Activated naive CD4-positive, alpha-beta T cell treated with Interleukin-2 at 50 U/mL for 16 hours (primary cell): ENCODE results near the gene CRYL1.

Experiments used
- DNase-seq: peaks from one replicate; pipeline ENCODE4 v3.0.0-alpha.2; 2020

Gene CRYL1

DNA sequence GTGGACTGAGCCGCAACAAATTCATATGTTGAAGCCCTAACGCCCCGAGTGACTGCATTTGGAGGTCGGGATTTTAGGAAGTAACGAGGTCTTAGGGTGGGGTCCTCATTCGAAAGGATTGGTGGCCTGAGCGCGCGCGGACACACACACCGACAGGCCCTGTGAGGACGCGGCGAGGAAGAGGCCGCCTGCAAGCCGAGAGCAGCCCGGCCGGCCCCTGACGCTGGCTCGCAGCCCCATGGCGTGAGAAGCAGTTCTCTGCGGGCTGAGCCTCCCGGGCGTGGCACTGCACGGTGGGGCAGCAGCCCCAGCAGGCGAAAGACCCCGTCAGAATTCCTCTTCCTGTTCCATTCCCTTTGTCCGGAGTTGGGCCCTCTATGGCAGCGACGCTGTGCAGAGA lies 131.2 kb downstream of the CRYL1 start:
- DNase-seq: no peak

DNA sequence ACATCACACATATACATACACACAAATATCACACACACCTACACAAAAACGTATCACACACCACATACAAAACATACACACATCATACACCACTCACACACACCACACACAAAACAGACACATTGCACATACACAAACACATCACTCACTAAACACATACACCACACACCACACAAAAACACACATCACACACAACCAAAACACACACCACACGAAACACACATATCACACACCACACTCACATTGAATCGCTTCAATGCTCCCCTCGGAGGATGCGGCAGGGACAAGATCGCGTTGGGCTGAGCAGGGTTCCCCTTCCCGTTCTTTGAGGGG lies 131.5 kb downstream of the CRYL1 start:
- no peak for DNase-seq

DNA sequence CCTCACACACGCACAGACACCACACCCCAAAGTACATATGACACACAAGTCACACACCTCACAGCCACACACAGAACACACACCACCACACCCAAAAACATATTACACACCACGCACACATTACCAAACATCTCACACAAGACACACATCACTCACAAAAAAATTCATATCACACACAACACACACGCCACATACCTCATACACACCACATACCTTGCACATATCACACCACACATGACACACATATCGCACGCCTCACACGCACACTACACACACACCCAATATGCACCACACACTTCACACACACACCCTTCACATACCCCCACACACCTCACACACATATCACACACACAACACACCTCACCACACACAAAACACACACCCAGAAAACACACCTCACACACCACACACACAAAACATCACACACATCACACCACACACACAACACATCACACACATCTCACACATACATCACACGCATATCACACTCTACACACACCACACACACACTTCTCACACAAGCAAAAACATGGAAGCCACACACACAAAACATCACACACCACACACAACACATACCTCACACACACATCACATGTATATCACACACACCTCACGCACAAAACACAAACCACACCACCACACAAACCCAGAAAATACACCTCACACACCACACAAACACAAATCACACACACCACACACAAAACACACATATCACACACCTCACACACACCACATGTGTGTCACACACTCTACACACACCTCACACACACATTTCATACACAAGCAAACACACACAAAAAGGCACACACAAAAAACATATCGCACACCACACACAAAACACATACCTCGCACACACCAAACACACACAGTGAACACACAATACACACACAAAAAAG lies 132.1 kb downstream of the CRYL1 start:
- no peak for DNase-seq

DNA sequence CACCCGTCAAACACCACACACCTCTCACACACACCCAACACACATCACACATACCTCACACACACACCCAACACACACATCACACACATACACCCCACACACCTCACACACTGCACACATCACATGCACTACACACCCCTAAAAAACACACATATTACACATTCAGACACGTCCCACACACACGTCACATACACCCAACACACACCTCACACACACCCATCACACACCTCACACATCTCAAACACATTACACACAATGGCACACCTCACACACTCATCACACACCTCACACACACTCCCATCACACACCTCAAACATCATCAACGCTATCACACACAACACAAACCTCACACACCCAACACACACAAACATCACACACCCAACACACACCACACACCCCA lies 133.1 kb downstream of the CRYL1 start:
- DNase-seq: no peak

DNA sequence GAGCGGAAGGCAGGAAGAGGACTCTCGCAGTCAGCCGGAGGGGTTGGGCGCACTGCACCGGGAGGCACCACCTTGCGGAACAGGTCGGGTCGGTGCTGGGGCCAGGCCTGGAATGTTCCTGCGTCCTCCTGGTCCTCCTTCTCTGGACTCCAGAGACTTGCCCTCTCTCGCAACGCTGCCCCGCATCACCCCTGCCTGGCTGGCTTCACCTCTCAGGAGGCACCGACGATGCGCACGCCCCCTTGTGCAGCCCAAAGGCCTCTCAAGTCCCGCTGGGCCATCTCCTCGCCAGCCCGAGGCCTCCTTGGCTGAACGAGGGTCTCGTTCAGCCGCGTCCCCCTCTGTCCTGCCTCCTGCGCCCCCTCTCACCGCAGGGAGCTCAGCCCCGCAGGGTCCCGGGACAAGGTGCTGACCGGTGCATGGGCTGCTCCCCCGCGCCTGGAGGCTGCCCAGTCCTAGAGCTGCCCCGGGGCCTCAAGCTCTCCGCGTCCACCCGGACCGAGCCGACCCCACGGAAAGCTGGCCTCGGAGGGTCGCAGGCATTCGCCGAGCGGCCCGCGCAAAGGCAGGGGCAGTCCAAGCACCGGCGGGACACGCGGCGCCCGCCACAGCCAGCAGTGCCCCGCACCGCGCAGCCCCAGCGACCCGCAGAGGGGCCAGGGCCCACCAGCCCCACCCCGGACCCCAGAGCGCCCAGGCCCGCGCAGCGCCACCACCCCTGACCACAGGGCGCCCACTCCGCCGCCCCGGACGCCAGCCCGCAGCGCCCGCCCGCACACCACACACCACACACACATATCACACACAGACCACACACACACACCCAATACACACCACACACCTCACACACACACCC lies 133.8 kb downstream of the CRYL1 start:
- DNase-seq: no peak

DNA sequence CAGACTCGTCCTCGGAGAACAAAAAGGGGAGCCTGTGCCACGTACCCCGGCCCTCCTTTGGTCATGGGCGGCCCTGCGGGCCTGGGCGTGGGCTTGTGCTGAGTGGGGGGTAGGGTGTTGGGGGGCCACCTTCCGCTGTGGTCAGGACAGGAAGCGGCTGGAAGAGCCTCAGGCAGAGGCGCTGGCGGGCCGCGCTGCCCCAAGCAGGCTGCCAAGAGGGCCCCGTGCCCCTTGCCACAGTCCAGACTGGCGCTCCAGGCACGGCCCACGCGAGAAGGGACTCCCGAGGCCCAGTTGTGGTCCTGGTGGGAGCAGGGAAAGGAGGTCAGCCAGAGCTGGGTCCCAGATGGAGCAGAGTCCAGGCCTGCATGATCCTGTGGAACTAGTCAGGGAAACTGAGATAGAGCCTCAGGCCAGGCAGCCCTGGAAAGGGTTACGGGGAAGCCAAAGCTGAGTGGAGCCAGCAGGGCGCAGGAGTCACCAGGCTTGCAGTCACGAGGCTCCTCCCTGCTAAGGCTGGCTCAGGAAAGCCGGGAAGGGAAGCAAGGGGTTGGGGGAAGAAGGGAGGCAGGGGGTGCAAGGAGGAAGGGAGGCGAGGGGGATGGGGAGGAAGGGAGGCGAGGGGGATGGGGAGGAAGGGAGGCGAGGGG lies 135.0 kb downstream of the CRYL1 start:
- no peak for DNase-seq

DNA sequence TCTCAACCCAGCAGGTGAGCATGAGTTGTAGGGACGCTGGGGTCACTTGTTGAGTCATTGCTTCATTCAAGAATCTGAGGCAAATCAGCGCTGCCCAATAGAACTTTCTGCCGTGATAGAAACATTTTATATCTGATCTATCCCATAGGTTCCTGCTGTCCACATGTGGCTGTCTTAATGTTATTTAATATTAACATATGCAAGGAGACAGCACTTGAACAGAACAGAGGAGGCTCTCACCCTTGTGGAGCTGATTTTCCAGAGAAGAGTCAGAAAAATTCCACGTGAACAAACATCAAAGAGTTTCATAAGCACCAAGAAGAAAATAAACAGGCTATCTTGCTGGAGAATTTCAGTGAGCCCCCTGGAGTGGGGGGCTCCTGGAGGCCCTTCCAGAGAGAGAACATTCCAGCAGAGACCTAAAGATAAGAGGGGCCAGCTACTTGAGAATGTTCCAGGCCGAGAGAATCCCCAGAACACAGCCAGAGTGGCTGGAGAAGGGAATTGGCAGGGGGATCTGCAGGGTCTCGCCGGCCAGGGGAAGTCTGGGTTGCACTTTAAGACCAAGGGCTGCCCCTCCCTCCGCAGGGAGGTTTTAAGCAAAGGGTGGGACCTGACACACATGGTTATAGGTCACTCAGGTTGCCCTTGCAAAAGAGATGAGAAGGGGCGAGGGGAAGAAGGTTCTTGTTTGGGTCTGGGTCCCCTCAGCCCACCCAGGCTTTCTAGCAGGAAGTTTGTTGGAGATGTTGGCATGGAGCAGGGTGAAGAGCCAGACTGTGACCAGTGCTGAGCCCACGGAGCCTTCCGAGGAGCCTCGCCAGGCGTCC lies 135.7 kb downstream of the CRYL1 start:
- DNase-seq: no peak

DNA sequence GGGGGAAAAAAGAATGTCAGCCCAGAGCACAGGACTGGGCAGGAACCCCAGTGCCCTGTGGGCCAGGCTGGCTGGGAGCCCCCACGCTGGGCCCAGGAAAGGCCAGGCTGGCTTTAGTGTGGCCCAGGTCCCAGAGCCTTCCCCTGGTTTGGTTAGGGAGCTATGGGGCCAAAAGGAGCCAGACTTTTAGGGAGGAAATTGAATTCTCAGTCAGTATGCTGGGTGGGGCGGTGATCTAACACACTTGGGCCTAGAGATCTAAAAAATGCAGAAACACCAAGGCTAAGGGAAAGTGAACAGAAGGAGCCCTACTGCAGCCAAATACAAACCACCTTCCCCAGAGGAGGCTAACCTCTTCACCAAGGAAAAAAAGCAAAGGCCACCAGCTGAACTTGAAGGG lies 137.5 kb downstream of the CRYL1 start:
- DNase-seq: no peak

DNA sequence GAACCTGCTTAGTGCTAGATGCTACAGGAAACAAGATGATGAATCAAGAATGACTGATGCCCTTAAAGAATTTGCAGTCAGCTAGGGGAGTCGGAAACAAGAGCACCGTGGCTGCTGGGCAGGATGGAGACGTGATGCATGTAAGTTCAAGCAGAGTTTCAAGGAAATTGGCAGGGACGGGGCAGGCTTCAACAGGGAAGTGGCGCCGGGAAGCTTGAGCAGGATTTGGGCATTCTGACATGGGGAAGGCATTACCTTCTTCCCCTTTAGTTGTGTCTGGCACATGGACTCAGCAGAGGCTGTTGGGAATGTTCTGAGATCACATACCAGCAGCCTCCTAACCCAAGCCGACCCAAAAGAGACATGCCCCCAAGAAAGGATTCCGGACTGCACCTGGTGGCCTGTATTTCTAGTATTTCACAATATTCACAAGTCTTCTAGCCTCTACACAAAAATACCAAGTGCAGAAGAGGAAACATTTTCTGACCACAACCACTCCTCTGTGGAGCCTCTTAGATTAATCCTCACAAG lies 138.2 kb downstream of the CRYL1 start:
- no peak for DNase-seq

DNA sequence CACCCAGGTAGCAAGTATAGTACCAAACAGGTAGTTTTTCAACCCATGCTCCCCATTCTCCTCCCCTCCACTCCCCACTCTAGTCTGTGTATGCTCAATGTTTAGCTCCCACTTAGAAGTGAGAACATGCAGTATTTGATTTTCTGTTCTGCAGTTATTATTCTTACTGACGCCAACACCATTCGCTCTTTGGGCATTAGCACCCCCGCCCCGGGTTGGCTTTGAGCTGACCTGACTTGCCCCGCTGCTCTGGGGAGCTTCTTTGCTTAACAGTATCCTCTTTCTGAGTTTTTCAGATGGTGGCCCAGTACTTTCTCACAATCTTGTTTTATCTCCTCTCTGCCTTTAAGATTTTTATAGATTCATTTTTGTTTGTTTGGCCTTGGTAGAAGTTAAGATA lies 138.7 kb downstream of the CRYL1 start:
- DNase-seq: no peak

DNA sequence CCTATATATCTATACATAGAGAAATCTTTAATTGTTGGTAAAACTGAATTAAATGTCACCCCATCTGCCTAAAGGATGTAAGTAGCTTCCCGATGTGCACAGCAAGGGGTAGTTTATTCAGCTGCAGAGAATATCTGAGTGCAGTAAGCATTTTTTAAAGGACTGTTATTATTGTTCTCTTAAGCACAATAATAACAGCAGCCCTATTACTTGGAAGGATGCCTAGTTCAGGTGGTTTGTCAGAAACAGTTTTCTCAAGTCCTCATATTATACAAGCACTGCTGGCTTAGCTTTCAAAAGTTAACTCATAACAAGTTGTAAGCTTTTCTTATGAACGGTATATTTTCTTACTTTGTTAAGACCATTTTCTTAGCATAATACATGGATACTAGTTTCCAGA lies 142.6 kb downstream of the CRYL1 start:
- no peak for DNase-seq

DNA sequence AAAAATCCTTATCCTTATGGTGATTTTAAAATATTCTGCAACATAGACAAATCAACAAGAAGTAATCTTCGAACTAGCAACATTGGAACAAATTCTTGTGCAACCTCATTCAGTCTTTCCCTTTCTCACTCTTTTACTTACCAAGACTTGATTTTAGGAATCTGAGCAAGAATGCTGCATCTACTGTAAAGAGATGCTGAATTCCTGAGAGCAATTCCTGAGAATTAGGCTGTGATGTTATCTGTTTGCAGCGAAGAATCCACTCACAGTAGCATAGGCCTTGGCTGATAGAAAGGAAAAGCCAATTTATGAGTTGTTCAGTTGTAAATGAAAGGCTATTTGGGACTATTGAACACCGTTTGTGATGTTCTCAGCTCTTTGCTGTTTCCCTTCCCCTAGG lies 144.3 kb downstream of the CRYL1 start:
- DNase-seq: no peak

DNA sequence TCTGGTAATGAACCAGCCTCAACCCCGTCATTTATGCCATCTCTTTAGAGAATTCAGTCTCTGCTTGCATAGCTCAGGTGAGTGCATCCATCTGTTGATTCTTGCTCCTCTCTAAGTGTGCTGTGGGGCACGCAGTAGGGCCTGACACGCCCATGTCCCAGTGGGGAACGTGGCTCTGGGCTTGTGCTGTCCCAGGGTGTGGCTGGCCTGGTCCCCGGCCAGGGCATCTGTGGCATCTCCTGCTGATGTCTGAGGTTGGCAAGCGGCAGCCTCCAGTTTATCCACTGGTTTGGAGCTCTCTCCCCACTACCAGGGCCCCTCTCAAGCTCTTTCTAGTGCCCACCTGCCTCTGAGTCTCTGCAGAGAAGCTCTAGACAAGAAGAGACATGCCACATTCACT lies 146.9 kb downstream of the CRYL1 start:
- DNase-seq: no peak

DNA sequence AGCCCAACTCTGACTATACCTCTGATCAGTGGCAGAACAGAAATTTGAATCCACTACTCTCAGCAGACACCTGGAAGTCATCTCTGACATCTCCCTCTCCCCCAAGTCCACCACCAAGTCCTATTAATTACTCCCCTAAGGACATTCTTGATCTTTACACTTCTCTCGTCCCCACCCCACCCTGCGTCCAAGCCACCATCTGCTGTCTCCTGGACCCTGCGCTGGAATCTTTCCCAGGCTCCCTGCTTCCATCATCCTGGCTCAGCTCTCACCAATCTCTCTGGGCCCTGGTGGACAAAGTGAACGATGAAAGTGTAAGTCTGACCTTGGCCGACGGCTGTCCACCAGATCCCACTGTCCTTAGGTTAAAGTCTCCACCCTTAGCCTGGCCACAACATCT lies 147.9 kb downstream of the CRYL1 start:
- DNase-seq: no peak

DNA sequence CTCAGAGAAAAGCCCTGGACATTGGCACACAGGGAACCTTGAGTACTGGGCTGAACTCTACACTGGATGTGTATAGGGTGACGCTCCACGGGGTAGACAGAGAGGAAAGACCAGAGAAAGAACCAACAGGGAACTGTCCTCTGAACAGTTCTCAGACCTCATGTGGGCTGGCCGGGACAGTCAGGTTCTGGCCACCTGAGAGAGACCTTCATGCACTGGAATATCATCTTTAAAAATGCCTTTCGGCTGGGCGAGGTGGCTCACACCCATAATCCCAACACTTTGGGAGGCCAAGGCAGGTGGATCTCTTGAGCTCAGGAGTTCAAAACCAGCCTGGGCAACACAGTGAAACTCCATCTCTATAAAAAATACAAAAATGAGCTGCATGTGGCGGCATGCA lies 149.8 kb downstream of the CRYL1 start:
- DNase-seq: no peak

DNA sequence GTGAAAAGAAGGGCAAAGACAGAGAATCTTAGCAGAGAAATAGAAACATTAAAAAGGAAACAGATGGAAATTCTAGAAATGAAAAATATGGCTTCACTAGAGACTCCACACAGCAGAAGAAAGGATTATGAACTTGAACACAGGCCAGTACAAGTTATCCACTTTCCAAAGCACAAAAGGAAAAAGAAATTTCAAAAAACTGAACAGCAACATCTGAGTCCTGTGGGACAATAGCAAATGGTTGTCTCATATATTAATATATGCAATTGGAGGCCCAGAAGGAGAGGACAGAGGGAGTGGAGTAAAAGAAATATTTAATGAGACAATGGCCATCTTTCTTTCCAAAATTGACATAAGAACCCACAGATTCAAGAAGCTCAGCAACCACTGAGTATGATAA lies 151.8 kb downstream of the CRYL1 start:
- DNase-seq: no peak

DNA sequence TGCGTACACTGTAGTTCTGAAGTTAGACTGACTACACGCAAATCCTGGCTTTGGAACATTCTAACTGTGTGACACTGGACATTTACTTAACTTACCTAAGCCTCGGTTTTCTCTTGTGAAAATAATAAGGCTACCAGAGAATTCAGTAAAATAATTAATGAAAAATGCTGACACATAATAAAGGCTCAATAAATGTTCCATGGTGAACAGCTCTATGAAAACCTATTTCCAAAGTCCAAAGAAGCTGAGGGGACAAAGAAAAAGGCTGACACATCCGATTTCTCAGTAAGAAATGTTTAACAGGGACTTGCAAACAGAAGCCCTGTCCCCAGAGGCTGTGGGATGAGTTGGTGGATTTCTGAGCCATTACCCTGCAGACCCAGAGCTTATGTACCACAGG lies 153.8 kb downstream of the CRYL1 start:
- DNase-seq: no peak

DNA sequence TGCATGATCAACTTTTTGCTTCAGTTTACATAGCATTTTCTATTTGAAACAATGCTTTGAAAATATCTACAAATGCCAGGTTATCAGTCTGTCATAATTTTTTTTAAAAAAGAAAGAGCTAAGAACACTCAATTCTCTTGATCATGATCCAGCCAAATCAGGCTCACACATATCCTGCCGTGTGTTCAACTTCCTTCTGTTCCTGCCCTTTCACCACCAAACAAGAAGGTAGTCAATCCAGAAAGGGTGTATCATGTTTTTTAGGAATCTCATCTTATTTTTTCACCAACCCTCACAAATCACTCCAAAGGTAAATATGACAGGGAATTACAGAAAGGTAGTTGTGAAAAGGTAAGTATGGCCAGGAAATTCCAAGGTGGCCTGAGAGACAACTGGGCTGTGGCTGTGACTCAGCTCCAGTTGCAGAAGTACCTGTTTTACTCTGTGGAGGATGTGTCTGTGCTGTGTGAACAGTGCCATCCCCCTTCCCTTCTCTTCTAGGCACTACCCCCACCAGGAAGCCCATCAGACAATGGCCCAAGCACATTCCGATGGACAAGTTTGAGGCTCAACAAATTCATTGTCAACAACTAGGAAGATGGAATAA lies 154.7 kb downstream of the CRYL1 start:
- no peak for DNase-seq

DNA sequence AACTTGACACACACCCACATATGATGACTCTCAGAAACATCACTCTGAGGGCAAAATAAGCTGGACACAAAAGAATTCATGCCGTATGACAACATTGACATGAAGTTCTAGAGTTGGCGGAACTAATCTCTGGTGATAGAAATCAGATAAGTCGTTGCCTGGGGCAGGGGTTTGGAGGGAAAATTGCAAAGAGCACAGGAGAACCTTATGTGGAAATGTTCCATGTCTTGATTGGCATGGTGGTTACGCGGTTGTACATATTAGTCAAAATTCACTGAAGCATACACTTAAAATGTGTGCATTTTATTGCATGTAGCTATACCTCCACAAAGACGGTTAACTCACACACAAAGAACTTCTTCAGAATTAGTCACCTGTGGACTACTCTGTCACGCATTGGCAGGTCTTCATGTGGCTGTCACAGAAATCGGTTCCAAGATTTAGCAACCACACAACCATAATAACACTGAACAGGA lies 155.7 kb downstream of the CRYL1 start:
- DNase-seq: no peak

DNA sequence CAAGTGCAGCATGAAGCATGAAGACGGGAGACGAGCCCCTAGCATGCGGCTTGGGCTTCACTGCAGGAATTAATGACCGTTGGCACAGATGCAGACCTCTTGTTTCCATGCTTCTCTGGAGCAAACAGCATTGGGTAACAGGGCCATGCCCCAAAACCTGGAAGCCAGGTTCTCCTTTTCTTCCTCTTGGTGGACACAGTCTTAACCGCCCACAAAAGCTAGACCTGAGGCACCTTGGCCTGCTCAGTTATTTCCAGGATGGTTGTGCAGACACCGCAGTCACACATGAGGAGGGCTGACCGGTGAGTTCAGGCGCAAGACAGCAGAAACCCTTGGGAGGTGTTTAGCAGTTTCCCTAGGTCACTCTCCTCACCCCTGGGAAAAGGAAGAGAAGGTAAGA lies 159.6 kb downstream of the CRYL1 start:
- DNase-seq: no peak

DNA sequence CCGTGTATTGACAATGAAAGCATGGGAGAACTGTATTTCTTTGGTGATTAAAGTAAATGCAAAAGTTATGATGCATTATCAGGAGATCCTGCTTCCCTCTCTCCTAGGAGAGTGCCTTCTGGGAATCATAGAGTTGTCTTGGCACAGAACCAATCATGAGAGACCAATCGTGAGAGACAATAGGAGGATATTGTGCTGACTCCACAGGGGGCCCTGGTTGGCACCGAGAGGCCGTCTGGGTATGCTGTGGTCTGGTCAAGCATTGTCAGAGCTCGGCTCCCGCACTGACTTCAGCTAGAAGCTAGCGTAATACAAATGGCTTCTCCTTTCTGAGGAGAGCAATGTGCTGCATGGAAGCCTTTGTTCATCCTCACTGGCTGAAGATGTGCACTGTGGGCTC lies 162.1 kb downstream of the CRYL1 start:
- no peak for DNase-seq

DNA sequence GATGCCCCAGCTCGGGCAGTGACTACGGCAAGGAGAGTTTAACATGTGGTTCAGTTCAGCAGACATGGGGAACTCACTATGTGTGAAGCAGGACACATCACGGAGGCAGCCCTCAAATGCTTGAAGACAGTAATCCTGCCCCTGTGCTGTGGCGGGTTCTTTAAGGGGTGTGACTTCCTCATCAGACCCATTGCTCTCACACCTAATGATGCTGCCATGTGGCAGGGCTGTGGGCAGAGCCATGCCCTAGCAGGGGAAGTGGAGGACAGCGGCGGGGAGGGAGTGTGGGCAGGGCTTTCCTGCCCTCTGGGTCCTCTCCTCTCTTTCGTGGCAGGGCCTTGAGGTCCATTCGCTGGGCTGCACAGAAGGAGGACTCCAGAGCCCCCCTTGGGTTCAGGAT lies 162.5 kb downstream of the CRYL1 start:
- no peak for DNase-seq
